SK-N-SH treated with all-trans-retinoic acid at 6 μM for 48 hours (cell line): ENCODE results near the gene ANKRD40CL.

ENCODE experiments used
- ARNTL ChIP-seq: fragments of 450-650 bp; formaldehyde crosslinking; IDR thresholded peaks from 2 replicates; pipeline ENCODE4 v1.5.0; 2020; ENCODE audit warnings: low read depth, mild to moderate bottlenecking, moderate library complexity, borderline replicate concordance
- BACH2 ChIP-seq: fragments of 250-450 bp; sonication (Bioruptor Pico); IDR thresholded peaks from 2 replicates; pipeline ENCODE4 v1.9.0; 2021; ENCODE audit warnings: mild to moderate bottlenecking, borderline replicate concordance
- CSRNP3 ChIP-seq: fragments of 250-450 bp; sonication (Bioruptor Pico); IDR thresholded peaks from 2 replicates; pipeline ENCODE4 v1.5.1; 2021; ENCODE audit warnings: mild to moderate bottlenecking, moderate library complexity
- ESRRG ChIP-seq: fragments of 250-450 bp; sonication (Bioruptor Pico); IDR thresholded peaks from 2 replicates; pipeline ENCODE4 v1.6.1; 2021; ENCODE audit warnings: mild to moderate bottlenecking
- OSR1 ChIP-seq: fragments of 250-450 bp; sonication (Bioruptor Pico); IDR thresholded peaks from 2 replicates; pipeline ENCODE4 v1.8.0; 2022; ENCODE audit warnings: moderate library complexity, mild to moderate bottlenecking, inconsistent platforms
- PATZ1 ChIP-seq: fragments of 250-450 bp; sonication (Bioruptor Pico); IDR thresholded peaks from 2 replicates; pipeline ENCODE4 v1.8.0; 2020; ENCODE audit warnings: mild to moderate bottlenecking, moderate library complexity, borderline replicate concordance
- TCF4 ChIP-seq: fragments of 250-450 bp; sonication (Bioruptor Pico); IDR thresholded peaks from 2 replicates; pipeline ENCODE4 v1.8.0; 2021; ENCODE audit warnings: mild to moderate bottlenecking, moderate library complexity, borderline replicate concordance
- TOX ChIP-seq: fragments of 250-450 bp; sonication (Bioruptor Pico); IDR thresholded peaks from 2 replicates; pipeline ENCODE4 v1.8.0; 2021; ENCODE audit warnings: mild to moderate bottlenecking, moderate library complexity, borderline replicate concordance
- ZC3H10 ChIP-seq: fragments of 250-450 bp; sonication (Bioruptor Pico); IDR thresholded peaks from 2 replicates; pipeline ENCODE4 v1.5.1; 2021; ENCODE audit warnings: mild to moderate bottlenecking, moderate library complexity
- ZFP3 ChIP-seq: fragments of 250-450 bp; sonication (Bioruptor Pico); IDR thresholded peaks from 2 replicates; pipeline ENCODE4 v1.5.0; 2020; ENCODE audit warnings: mild to moderate bottlenecking, moderate library complexity
- ZFP30 ChIP-seq: fragments of 450-650 bp; formaldehyde crosslinking; IDR thresholded peaks from 2 replicates; pipeline ENCODE4 v1.5.0; 2022; ENCODE audit warnings: mild to moderate bottlenecking, moderate library complexity
- ZNF565 ChIP-seq: fragments of 450-650 bp; formaldehyde crosslinking; conservative IDR thresholded peaks from 2 replicates; pipeline ENCODE4 v1.5.0; 2020; ENCODE audit warnings: low read depth, mild to moderate bottlenecking, moderate library complexity
- ZNF8 ChIP-seq: fragments of 450-650 bp; formaldehyde crosslinking; IDR thresholded peaks from 2 replicates; pipeline ENCODE4 v1.5.0; 2020; ENCODE audit warnings: mild to moderate bottlenecking, moderate library complexity

GRCh38 chr17:50715471-50715870, 51.8 kb downstream of the ANKRD40CL start:
- TF ChIP-seq CSRNP3 (CRISPR knock-in tag): no peak
- no peak for TF ChIP-seq OSR1 (CRISPR knock-in tag)
- TF ChIP-seq ARNTL (CRISPR knock-in tag): no peak
- no peak for TF ChIP-seq ZFP30 (CRISPR knock-in tag)
- TF ChIP-seq ZFP3 (CRISPR knock-in tag): no peak
- TF ChIP-seq ZNF565 (CRISPR knock-in tag): no peak
- no peak for TF ChIP-seq TCF4 (CRISPR knock-in tag)
- no peak for TF ChIP-seq ESRRG (CRISPR knock-in tag)
- TF ChIP-seq ZNF8 (CRISPR knock-in tag): no peak
- TF ChIP-seq BACH2 (CRISPR knock-in tag): no peak
- TF ChIP-seq TOX (CRISPR knock-in tag): no peak
- TF ChIP-seq PATZ1: no peak
- no peak for TF ChIP-seq ZC3H10
